ENCODE measurements around the gene TAPBPL. TPM values are rescaled to one million over a fixed set of nuclear protein-coding genes. Genes with fewer than 3 reads are reported as not detected.

The TAPBPL gene
- polyA plus RNA-seq, 3 donors, result 89.3 to 145 (median 91.8) TPM

DNA sequence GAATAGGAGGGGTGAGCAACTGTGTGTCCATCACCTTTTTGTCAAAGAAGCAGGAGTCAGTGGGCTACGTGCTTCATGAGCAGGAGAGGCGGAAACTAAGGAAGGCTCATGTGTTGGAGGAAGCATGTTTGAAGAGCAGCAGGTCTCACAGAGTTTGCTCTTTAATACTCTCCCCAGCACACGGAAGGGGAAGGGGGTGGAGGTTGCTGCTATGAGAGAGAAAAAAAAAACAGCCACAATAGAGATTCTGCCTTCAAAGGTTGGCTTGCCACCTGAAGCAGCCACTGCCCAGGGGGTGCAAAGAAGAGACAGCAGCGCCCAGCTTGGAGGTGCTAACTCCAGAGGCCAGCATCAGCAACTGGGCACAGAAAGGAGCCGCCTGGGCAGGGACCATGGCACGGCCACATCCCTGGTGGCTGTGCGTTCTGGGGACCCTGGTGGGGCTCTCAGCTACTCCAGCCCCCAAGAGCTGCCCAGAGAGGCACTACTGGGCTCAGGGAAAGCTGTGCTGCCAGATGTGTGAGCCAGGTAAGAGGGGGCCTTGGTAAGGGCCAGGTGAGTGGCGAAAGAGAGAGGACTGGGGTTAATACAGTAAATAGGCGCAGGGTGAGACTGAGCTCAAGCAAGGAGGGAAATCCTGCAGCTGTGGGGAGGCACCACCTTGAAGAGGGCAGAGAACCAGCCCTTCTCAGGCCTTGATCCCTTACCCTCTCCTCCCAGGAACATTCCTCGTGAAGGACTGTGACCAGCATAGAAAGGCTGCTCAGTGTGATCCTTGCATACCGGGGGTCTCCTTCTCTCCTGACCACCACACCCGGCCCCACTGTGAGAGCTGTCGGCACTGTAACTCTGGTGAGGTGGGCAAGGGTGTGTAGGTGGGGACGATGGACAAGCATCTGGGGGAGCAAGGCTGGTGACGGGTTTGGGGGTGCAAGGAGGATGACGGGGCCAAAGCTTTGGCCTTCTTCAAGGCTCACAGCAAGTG lies 6.8 kb upstream of the TAPBPL start, which contains the start of gene CD27:
CD27 (plus strand) TSS at position 252 of the 985 bp plus-strand sequence; CDS start at position 393, 141 bp downstream.
- Mint-ChIP-seq H3K9me3 (peaks cover 0 to 4% (median 0%) of the 10 kb centered on the region in 7 donors), H3K27me3 (ENCODE audit: low read depth in 3 of 3) (peaks cover 0 to 9% (median 7%) of the 10 kb centered on the region in 3 donors), H3K27ac (peak within 1 kb of the TSS in 1 of 7 donors; percentile 69), H3K4me3 (peak within 1 kb of the TSS in 1 of 2 donors; percentile 43), H3K4me1 (peaks cover 15% of the 10 kb centered on the region), H3K36me3 (peaks cover 20 to 22% of the 10 kb centered on the region in 2 donors)
- WGBS (ENCODE audit: insufficient coverage), result 98% methylated on average over 9 of the region's 16 CpGs
- no peak for DNase-seq
- intact Hi-C loops (cut with micrococcal nuclease), result no loop called here
- Histone ChIP-seq H3K9ac (ENCODE audit: insufficient read depth, low read length, poor library complexity, severe bottlenecking) (no peak within 1 kb of the TSS), H3K36me3 (replicated peaks in 1 of 2; ENCODE audit: control insufficient read depth in 1 of 2, insufficient read depth in 2 of 2, low read length in 2 of 2) (peaks cover 2 to 21% of the 10 kb centered on the region in 2 donors), H3K27me3 (ENCODE audit: control insufficient read depth in 2 of 2, insufficient read depth in 2 of 2, low read length in 2 of 2) (no peaks in the 10 kb centered on the region), H3K4me1 (ENCODE audit: control insufficient read depth in 1 of 2, insufficient read depth in 2 of 2, low read length in 2 of 2) (peaks cover 0 to 9% of the 10 kb centered on the region in 2 donors), H2AFZ (ENCODE audit: insufficient read depth, low read depth, low read length, poor library complexity, severe bottlenecking) (no peak within 1 kb of the TSS), H3K4me2 (replicated peaks; ENCODE audit: extremely low read depth, low read length, poor library complexity, severe bottlenecking) (no peak within 1 kb of the TSS), H3K9me3 (replicated peaks in 1 of 2; ENCODE audit: control insufficient read depth in 1 of 2, insufficient read depth in 1 of 2, low read length in 2 of 2) (no peaks in the 10 kb centered on the region), H3K79me2 (ENCODE audit: insufficient read depth, low read length) (peaks cover 1% of the 10 kb centered on the region), H4K20me1 (ENCODE audit: insufficient read depth, low read length) (no peaks in the 10 kb centered on the region), H3K4me3 (replicated peaks in 1 of 3; ENCODE audit: low read depth in 2 of 3, low read length in 3 of 3) (no peak within 1 kb of the TSS), H3K27ac (ENCODE audit: low read depth in 1 of 2, low read length in 2 of 2) (no peak within 1 kb of the TSS)
- TF ChIP-seq, protein P1, sequence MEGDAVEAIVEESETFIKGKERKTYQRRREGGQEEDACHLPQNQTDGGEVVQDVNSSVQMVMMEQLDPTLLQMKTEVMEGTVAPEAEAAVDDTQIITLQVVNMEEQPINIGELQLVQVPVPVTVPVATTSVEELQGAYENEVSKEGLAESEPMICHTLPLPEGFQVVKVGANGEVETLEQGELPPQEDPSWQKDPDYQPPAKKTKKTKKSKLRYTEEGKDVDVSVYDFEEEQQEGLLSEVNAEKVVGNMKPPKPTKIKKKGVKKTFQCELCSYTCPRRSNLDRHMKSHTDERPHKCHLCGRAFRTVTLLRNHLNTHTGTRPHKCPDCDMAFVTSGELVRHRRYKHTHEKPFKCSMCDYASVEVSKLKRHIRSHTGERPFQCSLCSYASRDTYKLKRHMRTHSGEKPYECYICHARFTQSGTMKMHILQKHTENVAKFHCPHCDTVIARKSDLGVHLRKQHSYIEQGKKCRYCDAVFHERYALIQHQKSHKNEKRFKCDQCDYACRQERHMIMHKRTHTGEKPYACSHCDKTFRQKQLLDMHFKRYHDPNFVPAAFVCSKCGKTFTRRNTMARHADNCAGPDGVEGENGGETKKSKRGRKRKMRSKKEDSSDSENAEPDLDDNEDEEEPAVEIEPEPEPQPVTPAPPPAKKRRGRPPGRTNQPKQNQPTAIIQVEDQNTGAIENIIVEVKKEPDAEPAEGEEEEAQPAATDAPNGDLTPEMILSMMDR (IDR thresholded peaks at IDR 0.05), result no peak

DNA sequence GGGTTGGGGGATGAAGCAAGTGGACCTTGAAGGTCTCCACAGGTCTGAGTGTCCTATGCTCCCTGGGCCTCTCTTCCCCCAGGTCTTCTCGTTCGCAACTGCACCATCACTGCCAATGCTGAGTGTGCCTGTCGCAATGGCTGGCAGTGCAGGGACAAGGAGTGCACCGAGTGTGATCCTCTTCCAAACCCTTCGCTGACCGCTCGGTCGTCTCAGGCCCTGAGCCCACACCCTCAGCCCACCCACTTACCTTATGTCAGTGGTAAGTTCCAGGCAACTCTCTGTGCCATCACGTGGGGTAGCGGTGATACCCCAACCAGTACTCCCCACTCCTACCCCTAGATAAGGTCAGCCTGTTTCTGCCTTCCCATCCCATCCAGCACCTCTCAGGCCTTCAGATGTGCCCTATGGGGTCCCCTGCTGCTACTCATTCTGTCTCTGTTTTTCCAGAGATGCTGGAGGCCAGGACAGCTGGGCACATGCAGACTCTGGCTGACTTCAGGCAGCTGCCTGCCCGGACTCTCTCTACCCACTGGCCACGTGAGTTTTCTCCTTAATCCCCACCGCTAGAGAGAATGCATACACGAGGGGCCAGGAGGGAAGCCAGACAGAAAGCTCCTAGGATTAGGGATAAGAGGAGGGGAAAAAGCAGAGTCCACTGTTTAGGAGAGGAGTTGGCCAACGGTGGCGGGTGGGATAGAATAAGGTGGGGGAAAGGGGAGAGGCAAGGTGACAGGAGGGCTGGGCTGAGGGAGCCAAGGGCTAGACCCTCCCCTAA lies 1.6 kb upstream of the TAPBPL start:
- Histone ChIP-seq H3K4me3 (replicated peaks in 1 of 3; ENCODE audit: low read depth in 2 of 3, low read length in 3 of 3) (peak overlapping the region in 1 of 3 experiments; percentile 94), H3K27ac (ENCODE audit: low read depth in 1 of 2, low read length in 2 of 2) (peak overlapping the region in 1 of 2 donors; percentile 92), H4K20me1 (ENCODE audit: insufficient read depth, low read length) (no peaks in the 10 kb centered on the region), H2AFZ (ENCODE audit: insufficient read depth, low read depth, low read length, poor library complexity, severe bottlenecking) (peak overlapping the region; percentile 97), H3K36me3 (replicated peaks in 1 of 2; ENCODE audit: control insufficient read depth in 1 of 2, insufficient read depth in 2 of 2, low read length in 2 of 2) (peaks cover 16 to 42% of the 10 kb centered on the region in 2 donors), H3K4me1 (ENCODE audit: control insufficient read depth in 1 of 2, insufficient read depth in 2 of 2, low read length in 2 of 2) (peaks cover 21 to 24% of the 10 kb centered on the region in 2 donors), H3K27me3 (ENCODE audit: control insufficient read depth in 2 of 2, insufficient read depth in 2 of 2, low read length in 2 of 2) (no peaks in the 10 kb centered on the region), H3K79me2 (ENCODE audit: insufficient read depth, low read length) (peaks cover 28% of the 10 kb centered on the region), H3K9me3 (replicated peaks in 1 of 2; ENCODE audit: control insufficient read depth in 1 of 2, insufficient read depth in 1 of 2, low read length in 2 of 2) (no peaks in the 10 kb centered on the region), H3K4me2 (replicated peaks; ENCODE audit: extremely low read depth, low read length, poor library complexity, severe bottlenecking) (peak overlapping the region; percentile 91), H3K9ac (ENCODE audit: insufficient read depth, low read length, poor library complexity, severe bottlenecking) (no peak overlapping the region)
- intact Hi-C loops (cut with micrococcal nuclease), result no loop called here
- Mint-ChIP-seq H3K36me3 (peaks cover 29 to 38% of the 10 kb centered on the region in 2 donors), H3K4me3 (peak overlapping the region; percentile 95 to 98), H3K4me1 (peaks cover 28% of the 10 kb centered on the region), H3K27ac (peak overlapping the region in 4 of 7 donors; percentile 46 to 94 (median 67)), H3K9me3 (no peaks in the 10 kb centered on the region), H3K27me3 (ENCODE audit: low read depth in 3 of 3) (no peaks in the 10 kb centered on the region)
- 93% methylated on average over 13 of the region's 16 CpGs for WGBS (ENCODE audit: insufficient coverage)
- TF ChIP-seq, protein P1 (IDR thresholded peaks at IDR 0.05), result no peak
- DNase-seq, result no peak
